ENCODE results near the gene SLC22A23. TPM values are rescaled to one million over a fixed set of nuclear protein-coding genes. Genes with fewer than 3 reads are reported as not detected.

The SLC22A23 gene
- polyA plus RNA-seq, 1 donor from 2014 or later: 0.35 TPM

- H3K27me3 Mint-ChIP-seq: no peaks in the 10 kb centered on the region
- H3K4me3 Mint-ChIP-seq: no peak overlapping the region
- H3K36me3 Mint-ChIP-seq: peaks cover 2% of the 10 kb centered on the region
- peaks cover 0 to 5% (median 3%) of the 10 kb centered on the region in 3 donors for H3K4me1 Mint-ChIP-seq
- no peaks in the 10 kb centered on the region for H3K9me3 Mint-ChIP-seq
- no peak overlapping the region for H3K27ac Mint-ChIP-seq
These were observed 175.0 kb downstream of the SLC22A23 start for GRCh38 chr6:3281631-3282475.

- peak overlapping the region in 1 of 3 donors; percentile 40 for H3K27ac Mint-ChIP-seq
- no peaks in the 10 kb centered on the region for H3K27me3 Mint-ChIP-seq
- peaks cover 0 to 5% (median 3%) of the 10 kb centered on the region in 3 donors for H3K4me1 Mint-ChIP-seq
- H3K9me3 Mint-ChIP-seq: no peaks in the 10 kb centered on the region
- no peak overlapping the region for H3K4me3 Mint-ChIP-seq
- H3K36me3 Mint-ChIP-seq: peaks cover 2% of the 10 kb centered on the region
These were observed 175.9 kb downstream of the SLC22A23 start for GRCh38 chr6:3280866-3281465.

GRCh38 chr6:3280091-3280490 lies 176.8 kb downstream of the SLC22A23 start:
- Mint-ChIP-seq H3K9me3 (no peaks in the 10 kb centered on the region), H3K4me1 (peaks cover 0 to 5% (median 3%) of the 10 kb centered on the region in 3 donors), H3K27me3 (no peaks in the 10 kb centered on the region), H3K27ac (no peak overlapping the region), H3K4me3 (no peak overlapping the region), H3K36me3 (peaks cover 2% of the 10 kb centered on the region)

DNA sequence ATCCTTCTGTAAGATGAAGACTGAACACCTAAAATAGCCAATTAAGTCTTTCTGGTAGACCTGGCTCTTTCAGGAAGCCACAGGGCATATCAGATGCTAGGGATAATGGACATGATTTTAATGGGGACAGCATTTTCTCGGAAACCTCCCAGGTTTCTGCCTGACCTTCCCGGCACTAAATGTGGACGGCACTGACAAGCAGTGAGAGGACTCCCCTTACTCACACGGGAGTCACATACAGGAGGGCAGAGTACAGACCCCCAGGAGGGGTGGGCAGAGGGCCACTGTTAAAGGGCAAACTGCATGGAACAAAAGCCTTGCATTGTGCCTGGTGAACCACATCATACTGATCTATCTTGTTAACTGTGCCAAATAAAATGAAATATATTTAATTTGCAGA lies 178.2 kb downstream of the SLC22A23 start:
- no peak overlapping the region for H3K4me3 Mint-ChIP-seq
- H3K27me3 Mint-ChIP-seq: no peaks in the 10 kb centered on the region
- no peak overlapping the region for H3K27ac Mint-ChIP-seq
- peaks cover 2% of the 10 kb centered on the region for H3K36me3 Mint-ChIP-seq
- peaks cover 0 to 5% (median 5%) of the 10 kb centered on the region in 3 donors for H3K4me1 Mint-ChIP-seq
- H3K9me3 Mint-ChIP-seq: no peaks in the 10 kb centered on the region

- Mint-ChIP-seq H3K4me3 (no peak overlapping the region), H3K27me3 (no peaks in the 10 kb centered on the region), H3K27ac (no peak overlapping the region), H3K9me3 (no peaks in the 10 kb centered on the region), H3K4me1 (peaks cover 0 to 6% (median 5%) of the 10 kb centered on the region in 3 donors), H3K36me3 (peaks cover 2% of the 10 kb centered on the region)
These were observed 178.9 kb downstream of the SLC22A23 start for GRCh38 chr6:3277851-3278416.

DNA sequence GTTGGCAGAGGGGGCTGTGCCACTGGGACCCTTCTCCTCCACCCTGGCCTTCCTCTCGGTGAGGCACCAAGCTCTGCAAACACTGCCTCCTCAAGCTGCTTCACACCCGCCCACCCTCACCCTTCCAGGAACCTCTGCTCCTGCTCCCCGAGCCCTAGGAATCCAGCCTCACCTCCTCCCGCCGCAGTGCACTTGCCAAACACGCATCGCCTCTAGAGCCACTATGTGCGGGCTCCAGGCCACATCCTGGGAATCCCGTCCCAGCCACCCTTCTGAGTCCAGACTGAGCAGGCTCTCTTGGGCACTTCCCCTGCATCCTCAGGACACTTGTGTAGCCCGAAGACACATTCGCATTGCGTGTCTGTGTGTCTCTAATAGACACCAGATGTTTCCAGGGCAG lies 179.6 kb downstream of the SLC22A23 start:
- Mint-ChIP-seq H3K27ac (no peak overlapping the region), H3K36me3 (peaks cover 2% of the 10 kb centered on the region), H3K27me3 (no peaks in the 10 kb centered on the region), H3K9me3 (no peaks in the 10 kb centered on the region), H3K4me1 (peaks cover 0 to 6% (median 5%) of the 10 kb centered on the region in 3 donors), H3K4me3 (no peak overlapping the region)

DNA sequence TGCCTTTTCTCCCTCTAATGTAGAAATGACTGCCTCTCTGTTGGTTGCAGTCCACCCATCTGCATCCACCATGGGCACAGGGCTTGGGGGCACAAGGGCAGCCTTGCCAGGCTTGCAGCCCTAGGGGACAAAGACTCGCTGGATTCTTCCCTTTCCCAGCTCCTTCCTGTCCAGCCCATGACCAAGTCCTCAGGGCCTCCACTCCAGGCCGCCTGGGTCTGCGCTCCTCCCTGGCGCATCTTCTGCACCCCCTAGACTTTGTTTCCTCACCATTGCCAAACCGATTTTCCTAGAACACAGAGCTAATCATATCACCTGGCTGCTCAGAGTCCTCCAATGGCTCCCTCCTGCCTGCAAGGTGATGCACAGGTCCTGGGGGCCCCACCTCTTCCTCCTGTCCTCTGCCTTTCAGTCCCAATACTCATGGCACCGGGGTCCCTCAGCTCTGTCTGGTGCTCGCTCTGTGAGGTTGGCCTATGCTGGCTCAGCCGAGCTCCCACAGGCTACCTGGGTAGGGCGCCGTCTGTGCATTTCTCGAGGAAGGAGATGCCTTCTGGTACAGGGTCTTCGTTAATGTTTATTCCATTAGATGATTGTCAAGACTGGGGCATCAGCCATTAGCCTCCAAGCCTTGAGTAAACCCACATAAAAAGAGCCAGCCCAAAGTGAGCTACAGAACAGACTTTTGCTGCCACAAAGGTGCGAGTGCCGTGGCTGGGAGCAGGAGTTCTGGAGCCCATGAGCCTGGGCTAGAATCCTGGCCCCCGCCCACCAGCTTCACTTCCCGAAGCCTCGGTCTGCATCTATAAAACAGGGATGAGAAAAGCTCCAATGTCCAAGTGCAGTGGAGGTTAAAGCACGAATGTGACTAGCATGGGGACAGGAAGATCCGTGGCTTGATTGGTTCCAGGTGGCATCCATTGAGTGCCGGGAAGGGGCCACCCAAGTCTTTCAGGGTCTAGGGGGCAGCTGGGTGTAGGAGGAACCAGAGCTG lies 180.4 kb downstream of the SLC22A23 start:
- H3K27ac Mint-ChIP-seq: peak overlapping the region in 1 of 3 donors; percentile 82
- peak overlapping the region in 1 of 4 donors; percentile 55 for H3K4me3 Mint-ChIP-seq
- no peaks in the 10 kb centered on the region for H3K27me3 Mint-ChIP-seq
- H3K4me1 Mint-ChIP-seq: peaks cover 0 to 6% (median 5%) of the 10 kb centered on the region in 3 donors
- no peaks in the 10 kb centered on the region for H3K9me3 Mint-ChIP-seq
- peaks cover 2% of the 10 kb centered on the region for H3K36me3 Mint-ChIP-seq

DNA sequence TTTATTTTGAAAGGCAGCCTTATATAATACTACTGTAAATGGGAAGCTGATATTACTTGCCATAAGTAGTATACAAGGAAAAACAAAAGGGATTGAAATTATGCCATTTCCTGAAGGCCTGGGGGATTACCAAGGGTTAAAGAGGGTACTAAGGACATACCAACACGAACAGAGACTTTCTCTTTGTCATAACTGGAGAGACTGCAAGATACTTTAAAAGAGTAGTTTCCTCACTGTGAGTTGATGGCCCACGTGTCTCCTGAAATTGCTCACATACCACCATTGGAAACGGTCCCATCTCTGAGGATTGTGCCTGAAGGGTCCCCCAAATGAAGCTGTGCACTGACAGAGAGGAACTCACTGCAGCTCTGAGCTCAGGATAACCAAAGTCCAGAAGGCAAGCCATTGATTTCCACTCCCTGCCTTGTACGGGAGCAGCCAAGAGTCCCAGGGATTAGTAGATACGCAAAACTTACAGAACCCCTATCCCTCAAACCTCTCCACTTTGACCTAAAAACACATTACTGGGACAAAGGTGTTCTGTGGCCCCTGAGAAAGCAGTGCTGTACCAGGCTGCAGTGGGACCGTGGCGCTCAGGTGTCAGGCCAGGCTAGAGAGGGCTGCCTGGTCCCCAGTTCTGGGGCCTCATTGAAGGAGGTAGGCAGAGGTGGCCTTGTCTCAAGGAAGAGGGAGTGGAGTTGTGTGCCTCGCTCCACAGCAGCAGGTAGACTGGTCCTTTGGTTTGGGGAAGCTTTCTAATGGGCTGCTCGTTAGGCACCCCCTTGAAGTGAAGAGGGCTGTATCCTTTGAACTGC lies 182.9 kb downstream of the SLC22A23 start:
- H3K27ac Mint-ChIP-seq: no peak overlapping the region
- H3K27me3 Mint-ChIP-seq: no peaks in the 10 kb centered on the region
- H3K4me3 Mint-ChIP-seq: no peak overlapping the region
- H3K36me3 Mint-ChIP-seq: peaks cover 2% of the 10 kb centered on the region
- H3K4me1 Mint-ChIP-seq: peaks cover 0 to 8% (median 0%) of the 10 kb centered on the region in 3 donors
- no peaks in the 10 kb centered on the region for H3K9me3 Mint-ChIP-seq

- Mint-ChIP-seq H3K9me3 (no peaks in the 10 kb centered on the region), H3K36me3 (peaks cover 2% of the 10 kb centered on the region), H3K4me3 (no peak overlapping the region), H3K27ac (no peak overlapping the region), H3K4me1 (peaks cover 0 to 8% (median 1%) of the 10 kb centered on the region in 3 donors), H3K27me3 (no peaks in the 10 kb centered on the region)
These were observed 183.8 kb downstream of the SLC22A23 start for GRCh38 chr6:3272911-3273547.

DNA sequence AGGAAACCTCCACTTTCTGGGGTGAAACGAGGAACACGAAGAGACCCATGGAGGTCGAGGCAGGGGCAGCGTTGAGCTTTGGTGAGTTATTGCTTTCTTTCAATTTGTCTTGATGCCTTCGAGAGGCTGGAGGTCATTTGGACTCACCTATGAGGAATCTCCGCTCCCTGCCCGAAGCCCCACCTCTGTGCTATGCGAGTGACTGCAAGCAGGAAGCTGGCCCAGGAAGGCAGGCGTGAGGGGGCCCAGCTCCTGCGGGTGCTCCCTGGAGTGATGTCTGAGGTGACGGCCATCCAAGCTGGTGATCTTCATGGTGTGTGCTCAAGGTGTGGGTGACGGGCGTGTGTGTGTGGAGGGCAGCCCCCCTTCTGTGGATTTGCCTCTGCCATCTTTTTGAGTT lies 185.1 kb downstream of the SLC22A23 start:
- Mint-ChIP-seq H3K27ac (no peak overlapping the region), H3K4me1 (peaks cover 0 to 9% (median 7%) of the 10 kb centered on the region in 3 donors), H3K9me3 (no peaks in the 10 kb centered on the region), H3K4me3 (no peak overlapping the region), H3K36me3 (peaks cover 2% of the 10 kb centered on the region), H3K27me3 (no peaks in the 10 kb centered on the region)

DNA sequence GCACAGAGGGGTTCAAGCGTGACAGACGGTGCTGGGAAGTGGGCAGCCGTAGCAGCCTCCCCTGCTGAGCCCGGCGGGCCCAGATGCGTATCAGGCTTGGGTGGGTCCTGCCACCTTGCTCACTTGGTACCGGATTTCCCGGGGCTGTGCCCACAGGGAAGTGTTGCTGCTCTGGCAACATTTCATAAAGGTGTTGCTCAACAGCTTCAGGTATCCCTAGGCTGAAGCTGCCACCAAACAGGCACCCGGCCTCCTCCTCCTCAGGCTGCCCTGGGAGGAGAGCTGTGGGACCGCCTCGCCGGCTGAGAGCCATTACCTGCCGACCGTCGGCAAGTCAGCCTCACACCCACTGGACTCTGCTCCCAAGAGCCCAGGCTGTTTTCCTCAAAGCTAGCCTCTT lies 186.6 kb downstream of the SLC22A23 start:
- Mint-ChIP-seq H3K27me3 (no peaks in the 10 kb centered on the region), H3K4me3 (no peak overlapping the region), H3K36me3 (peaks cover 2% of the 10 kb centered on the region), H3K27ac (no peak overlapping the region), H3K9me3 (no peaks in the 10 kb centered on the region), H3K4me1 (peaks cover 4 to 13% (median 7%) of the 10 kb centered on the region in 3 donors)

DNA sequence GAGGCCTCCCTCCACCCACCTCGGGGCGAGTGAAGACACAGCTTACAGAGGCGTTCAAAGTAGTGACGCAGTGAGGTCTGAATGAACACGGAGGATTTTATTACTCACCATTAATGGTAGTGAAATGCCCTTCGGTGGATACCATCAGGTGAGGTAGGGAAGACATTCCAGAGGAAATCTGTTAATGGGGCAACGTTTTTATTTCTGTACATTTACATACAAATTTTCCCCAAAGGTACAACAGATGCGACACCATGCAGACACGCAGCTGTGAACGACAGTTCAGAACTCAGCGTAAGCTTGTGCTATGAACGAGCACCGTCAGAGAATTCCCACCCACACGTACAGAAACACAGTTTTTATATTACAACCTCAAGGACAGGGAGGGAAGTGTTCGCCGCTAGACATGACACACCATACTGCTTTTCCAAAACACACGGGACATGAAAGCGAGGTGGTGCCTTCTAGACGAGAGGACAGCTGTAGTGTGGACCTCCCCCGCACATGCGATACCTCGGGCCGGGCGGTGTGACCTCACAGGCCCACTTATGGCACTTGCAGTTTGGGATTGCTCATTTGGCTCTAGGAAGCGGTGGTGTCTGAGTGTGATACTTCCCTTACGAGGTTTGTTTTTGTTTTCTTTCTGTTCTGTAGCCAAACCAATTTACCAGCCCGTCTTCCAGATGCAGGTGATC lies 187.4 kb downstream of the SLC22A23 start:
- Mint-ChIP-seq H3K27me3 (no peaks in the 10 kb centered on the region), H3K4me1 (peaks cover 4 to 15% (median 7%) of the 10 kb centered on the region in 3 donors), H3K36me3 (peaks cover 2% of the 10 kb centered on the region), H3K27ac (no peak overlapping the region), H3K9me3 (no peaks in the 10 kb centered on the region), H3K4me3 (no peak overlapping the region)

DNA sequence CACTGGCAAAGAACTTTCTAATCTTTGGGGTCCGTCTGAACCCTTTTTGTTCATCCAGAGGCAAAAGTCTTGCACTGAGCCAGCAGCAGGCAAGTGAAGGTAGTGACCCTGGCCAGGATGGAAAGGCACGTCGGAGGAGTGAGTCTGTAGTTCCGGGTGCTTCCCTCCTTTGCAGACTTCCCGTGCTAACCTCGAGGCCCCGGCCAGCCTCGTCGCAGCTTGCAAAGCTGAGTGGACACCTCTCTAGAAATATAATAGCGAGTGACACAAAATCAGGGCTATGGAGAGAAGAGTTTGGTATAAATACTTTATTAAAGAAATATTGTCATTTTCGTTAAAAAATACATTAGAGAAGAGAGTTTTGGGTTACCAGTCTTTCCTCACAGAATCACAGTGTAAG lies 188.2 kb downstream of the SLC22A23 start:
- H3K36me3 Mint-ChIP-seq: peaks cover 2% of the 10 kb centered on the region
- H3K9me3 Mint-ChIP-seq: no peaks in the 10 kb centered on the region
- peak overlapping the region in 1 of 4 donors; percentile 63 for H3K4me3 Mint-ChIP-seq
- peak overlapping the region in 1 of 3 donors; percentile 1 for H3K27ac Mint-ChIP-seq
- peaks cover 4 to 12% (median 7%) of the 10 kb centered on the region in 3 donors for H3K4me1 Mint-ChIP-seq
- no peaks in the 10 kb centered on the region for H3K27me3 Mint-ChIP-seq
